H1 (cell line): ENCODE data around the gene PPP2R2D. TPM values are rescaled to one million over a fixed set of nuclear protein-coding genes. Genes with fewer than 3 reads are reported as not detected.

Experiments used
- CTCF ChIA-PET: fragments of 300-600 bp; sonication (Branson Sonifier 250); formaldehyde crosslinking; loops from one replicate; lab custom pipeline; 2021; ENCODE audit not compliant: partially characterized antibody; lab: Charles Lee
- POLR2A ChIA-PET: fragments of 300-600 bp; sonication (Branson Sonifier 250); formaldehyde crosslinking; loops from one replicate; lab custom pipeline; 2021; ENCODE audit warnings: inconsistent platforms; ENCODE audit not compliant: partially characterized antibody; lab: Charles Lee
- DNase-seq, 2 experiments: peaks; one replicate each; pipeline versions ENCODE4 v3.0.0 to v3.0.0-alpha.2; 2010 to 2022; ENCODE audit warnings: low spot score in 2 of 2, low read depth in 1 of 2, mixed read lengths in 1 of 2
- FAIRE-seq: peaks from 2 replicates; lab custom pipeline; 2011; peaks lifted over from hg19 to GRCh38; lab: Jason Lieb, UNC
- H2AFZ ChIP-seq: 2 replicates; pipeline ENCODE4 v1.8.1; 2012; ENCODE audit warnings: low read length, inconsistent platforms
- H2AK5ac ChIP-seq: 2 replicates; pipeline ENCODE4 v1.6.1; 2013; ENCODE audit warnings: low read depth, low read length
- H2BK120ac ChIP-seq: replicated peaks from 2 replicates; pipeline ENCODE3; 2013; ENCODE audit warnings: low read depth, low read length, inconsistent platforms
- H2BK12ac ChIP-seq: 2 replicates; pipeline ENCODE4 v1.6.1; 2013; ENCODE audit warnings: low read depth, low read length
- H2BK15ac ChIP-seq: 2 replicates; pipeline ENCODE4 v1.6.1; 2013; ENCODE audit warnings: low read length
- H2BK20ac ChIP-seq: 2 replicates; pipeline ENCODE4 v1.6.1; 2013; ENCODE audit warnings: low read length
- H2BK5ac ChIP-seq: 2 replicates; pipeline ENCODE4 v1.6.1; 2013; ENCODE audit warnings: low read depth, low read length
- H3K14ac ChIP-seq: 2 replicates; pipeline ENCODE4 v1.6.1; 2013; ENCODE audit warnings: inconsistent platforms; ENCODE audit not compliant: insufficient read length
- H3K18ac ChIP-seq: 2 replicates; pipeline ENCODE4 v1.6.1; 2013; ENCODE audit warnings: low read length; ENCODE audit errors: extremely low read depth
- H3K23ac ChIP-seq: 2 replicates; pipeline ENCODE4 v1.6.1; 2013; ENCODE audit warnings: inconsistent platforms; ENCODE audit not compliant: insufficient read length
- H3K23me2 ChIP-seq: 2 replicates; pipeline ENCODE4 v1.6.1; 2013; ENCODE audit warnings: low read depth, low read length
- H3K27ac ChIP-seq: 2 replicates; pipeline ENCODE4 v1.6.1; 2011; ENCODE audit warnings: low read depth, low read length, inconsistent platforms
- H3K27me3 ChIP-seq, 4 experiments: replicated peaks in 1 of 4; 1 replicate in 1 of 4; 2 replicates in 3 of 4; pipeline versions ENCODE4 v1.6.1 to v1.8.1; 2011 to 2013; ENCODE audit warnings: low read length in 3 of 4, mild to moderate bottlenecking in 3 of 4, inconsistent platforms in 2 of 4, mixed read lengths in 2 of 4, moderate library complexity in 1 of 4; ENCODE audit not compliant: control insufficient read depth in 3 of 4, insufficient read depth in 3 of 4; ENCODE audit errors: extremely low read depth in 1 of 4
- H3K36me3 ChIP-seq, 4 experiments: 2 replicates each; pipeline versions ENCODE4 v1.6.1 to v1.8.1; 2011 to 2013; ENCODE audit warnings: mild to moderate bottlenecking in 4 of 4, low read length in 3 of 4, moderate library complexity in 2 of 4, control low read depth in 1 of 4, inconsistent platforms in 1 of 4; ENCODE audit not compliant: insufficient read depth in 4 of 4, control insufficient read depth in 2 of 4
- H3K4ac ChIP-seq: replicated peaks from 2 replicates; pipeline ENCODE3; 2013; ENCODE audit warnings: low read length, low read depth, mixed read lengths, inconsistent platforms; ENCODE audit not compliant: insufficient read length
- H3K4me1 ChIP-seq, 4 experiments: replicated peaks in 1 of 4; 1 replicate in 1 of 4; 2 replicates in 3 of 4; pipeline versions ENCODE4 v1.6.1 to v1.8.1; 2011 to 2013; ENCODE audit warnings: low read length in 3 of 4, inconsistent platforms in 2 of 4, mixed read lengths in 1 of 4; ENCODE audit not compliant: insufficient read depth in 4 of 4, control insufficient read depth in 3 of 4
- H3K4me2 ChIP-seq, 2 experiments: 2 replicates each; pipeline versions ENCODE4 v1.6.1 to v1.8.1; 2011 to 2013; ENCODE audit warnings: low read depth in 2 of 2, low read length in 2 of 2, control low read depth in 1 of 2, inconsistent platforms in 1 of 2, mild to moderate bottlenecking in 1 of 2; ENCODE audit not compliant: insufficient read depth in 1 of 2
- H3K4me3 ChIP-seq, 4 experiments: fragments of 200-600, 300-600 bp in 1 of 4; sonication (generic), shearing (Covaris generic), sonication (Bioruptor Twin) in 1 of 4; 2 replicates each; pipeline versions ENCODE4 v1.5.1 to v1.8.1; 2011 to 2016; ENCODE audit warnings: low read length in 4 of 4, low read depth in 3 of 4, control low read depth in 2 of 4, inconsistent platforms in 2 of 4, mild to moderate bottlenecking in 2 of 4, mixed read lengths in 1 of 4, moderate library complexity in 1 of 4; ENCODE audit not compliant: insufficient read depth in 2 of 4; ENCODE audit errors: extremely low read depth in 1 of 4
- H3K56ac ChIP-seq: replicated peaks from 2 replicates; pipeline ENCODE3; 2013; ENCODE audit warnings: low read depth, mild to moderate bottlenecking, mixed read lengths, low read length, inconsistent platforms; ENCODE audit not compliant: insufficient read length
- H3K79me1 ChIP-seq: 2 replicates; pipeline ENCODE4 v1.6.1; 2013; ENCODE audit warnings: low read depth, low read length, control low read depth
- H3K79me2 ChIP-seq, 2 experiments: 2 replicates each; pipeline versions ENCODE4 v1.6.1 to v1.8.1; 2012 to 2013; ENCODE audit warnings: low read length in 2 of 2, mild to moderate bottlenecking in 2 of 2, inconsistent platforms in 1 of 2; ENCODE audit not compliant: insufficient read depth in 2 of 2, control insufficient read depth in 1 of 2
- H3K9ac ChIP-seq, 4 experiments: replicated peaks in 1 of 4; 1 replicate in 1 of 4; 2 replicates in 3 of 4; pipeline versions ENCODE4 v1.6.1 to v1.8.1; 2011 to 2013; ENCODE audit warnings: low read depth in 3 of 4, low read length in 3 of 4, control low read depth in 2 of 4, mild to moderate bottlenecking in 2 of 4, moderate library complexity in 2 of 4, inconsistent platforms in 1 of 4; ENCODE audit errors: extremely low read depth in 1 of 4
- H3K9me3 ChIP-seq, 2 experiments: 2 replicates each; pipeline versions ENCODE4 v1.6.1 to v1.8.1; 2012 to 2013; ENCODE audit warnings: mild to moderate bottlenecking in 2 of 2, moderate library complexity in 2 of 2, control low read depth in 1 of 2, inconsistent platforms in 1 of 2, low read depth in 1 of 2, low read length in 1 of 2, mixed read lengths in 1 of 2; ENCODE audit not compliant: insufficient read depth in 2 of 2
- H4K20me1 ChIP-seq, 2 experiments: replicated peaks in 1 of 2; 2 replicates each; pipeline versions ENCODE3 to v1.8.1; 2011 to 2013; ENCODE audit warnings: inconsistent platforms in 2 of 2, low read length in 2 of 2, mild to moderate bottlenecking in 1 of 2; ENCODE audit not compliant: insufficient read depth in 2 of 2, control insufficient read depth in 1 of 2
- H4K5ac ChIP-seq: 2 replicates; pipeline ENCODE4 v1.6.1; 2013; ENCODE audit warnings: low read length, low read depth, mixed read lengths, inconsistent platforms; ENCODE audit not compliant: insufficient read length
- H4K8ac ChIP-seq: 2 replicates; pipeline ENCODE4 v1.8.0; 2013; ENCODE audit warnings: mild to moderate bottlenecking, moderate library complexity, low read length, inconsistent platforms; ENCODE audit not compliant: insufficient read depth; ENCODE audit errors: extremely low read depth
- H4K91ac ChIP-seq: replicated peaks from 2 replicates; pipeline ENCODE3; 2013; ENCODE audit warnings: low read length, mixed read lengths, inconsistent platforms; ENCODE audit not compliant: insufficient read length
- ASH2L ChIP-seq: fragments of 200-600, 300-600 bp; sonication (generic); IDR thresholded peaks from one replicate; pipeline ENCODE4 v1.7.1; 2017; ENCODE audit warnings: low read length
- ATF3 ChIP-seq: IDR thresholded peaks from 2 replicates; pipeline ENCODE4 v1.6.1; 2011; ENCODE audit warnings: low read depth, mild to moderate bottlenecking, low read length; ENCODE audit not compliant: insufficient read depth
- CBX5 ChIP-seq: fragments of 300-800, 300-1000 bp; sonication (generic); IDR thresholded peaks from 2 replicates; pipeline ENCODE4 v1.7.1; 2016; ENCODE audit warnings: antibody characterized with exemption, low read length, low read depth
- GABPA ChIP-seq: IDR thresholded peaks from 2 replicates; pipeline ENCODE4 v1.6.1; 2011; ENCODE audit warnings: mild to moderate bottlenecking, low read length, moderate library complexity, borderline replicate concordance; ENCODE audit not compliant: insufficient read depth
- GTF2F1 ChIP-seq: IDR thresholded peaks from 2 replicates; pipeline ENCODE4 v1.6.1; 2012; ENCODE audit warnings: low read depth, low read length, improper control_type of control experiment, borderline replicate concordance
- MAX ChIP-seq: IDR thresholded peaks from 2 replicates; pipeline ENCODE4 v1.6.1; 2012; ENCODE audit warnings: inconsistent platforms
- POLR2A ChIP-seq, 2 experiments: IDR thresholded peaks; 1 replicate in 1 of 2; 2 replicates in 1 of 2; pipeline ENCODE4 v1.6.1; 2011; ENCODE audit warnings: low read depth in 2 of 2, low read length in 2 of 2, mild to moderate bottlenecking in 2 of 2; ENCODE audit errors: control extremely low read depth in 1 of 2
- RAD21 ChIP-seq, 2 experiments: IDR thresholded peaks in 1 of 2; conservative IDR thresholded peaks in 1 of 2; 2 replicates each; pipeline ENCODE4 v1.6.1; 2011; ENCODE audit warnings: low read depth in 2 of 2, low read length in 2 of 2, improper control_type of control experiment in 1 of 2, inconsistent platforms in 1 of 2, mild to moderate bottlenecking in 1 of 2, moderate library complexity in 1 of 2
- RFX5 ChIP-seq: IDR thresholded peaks from 2 replicates; pipeline ENCODE4 v1.6.1; 2011; ENCODE audit warnings: low read depth, low read length, improper control_type of control experiment, borderline replicate concordance
- SAP30 ChIP-seq: fragments of 300-600 bp; sonication (generic); IDR thresholded peaks from 2 replicates; pipeline ENCODE4 v1.7.1; 2012; ENCODE audit warnings: low read length, moderate library complexity, mild to moderate bottlenecking, inconsistent platforms; ENCODE audit not compliant: insufficient read depth, insufficient replicate concordance
- SIX5 ChIP-seq: IDR thresholded peaks from 2 replicates; pipeline ENCODE4 v1.6.1; 2011; ENCODE audit warnings: mild to moderate bottlenecking, low read depth, low read length
- SP2 ChIP-seq: IDR thresholded peaks from 2 replicates; pipeline ENCODE4 v1.6.1; 2012; ENCODE audit warnings: mild to moderate bottlenecking, low read length, inconsistent platforms
- SP4 ChIP-seq: IDR thresholded peaks from 2 replicates; pipeline ENCODE4 v1.6.1; 2012; ENCODE audit warnings: low read length, inconsistent platforms
- SUZ12 ChIP-seq: fragments of 200-600 bp; sonication (generic); IDR thresholded peaks from 2 replicates; pipeline ENCODE4 v1.6.1; 2012; ENCODE audit warnings: mild to moderate bottlenecking, inconsistent platforms, low read length, moderate library complexity, mixed read lengths
- WGBS, 2 experiments: shearing (Covaris generic) in 1 of 2; methylation state at CpG; one replicate each; pipeline versions ENCODE4 v1.1.6 to v1.1.7; 2013 to 2015; ENCODE audit warnings: low lambda C conversion rate in 2 of 2, mixed read lengths in 2 of 2, inconsistent platforms in 1 of 2, low coverage in 1 of 2, missing lambda C conversion rate in 1 of 2; ENCODE audit not compliant: insufficient replicate concordance in 2 of 2, insufficient coverage in 1 of 2, insufficient read length in 1 of 2; ENCODE audit errors: extremely low coverage in 1 of 2, missing lambda C conversion rate in 1 of 2; 5-methylcytosine and 5-hydroxymethylcytosine counted together
- polyA plus RNA-seq, 7 experiments: library from polyadenylated mRNA; depleted of rRNA in 3 of 7; stranded (reverse) in 5 of 7; unstranded in 2 of 7; fragments of >200 nt in 5 of 7; fragments of 200-250 nt in 2 of 7; gene quantifications; 1 replicate in 5 of 7; 2 replicates in 1 of 7; 4 replicates in 1 of 7; pipeline versions ENCODE4 v1.2.1 to v1.2.3, GENCODE V29; 2011 to 2013; ENCODE audit warnings: missing spikeins in 2 of 7, mixed read lengths in 2 of 7
- total RNA-seq: library from RNA; stranded (reverse); fragmentation: NEBNext Ultra II Directional; extraction: Animal tissue kit (Norgen Biotek cat#: 25700); gene quantifications from 2 replicates; pipeline ENCODE4 v1.2.1, GENCODE V29; 2021

Gene PPP2R2D
- total and polyA plus RNA-seq, 2 of the 8 experiments (the other 6 are each of a cell fraction or from before 2014, with no cell fraction given) = 25.4 to 32.8 TPM

GRCh38 chr10:131937836-131938235 lies 37.0 kb downstream of the PPP2R2D start:
- no peak overlapping the region for H3K14ac ChIP-seq
- ChIA-PET POLR2A (interaction anchor here (1.3 kb wide), 1 partner anchor 9 kb away, joined by 3 read pairs; no protein-coding TSS in a partner anchor), CTCF (interaction anchor here (1.3 to 2.3 kb wide), 3 partner anchors 10 to 85 kb away, joined by 5 to 7 read pairs (median 5); no protein-coding TSS in a partner anchor)
- H3K4ac ChIP-seq = no peak overlapping the region
- H2BK120ac ChIP-seq = no peak overlapping the region
- DNase-seq (no peak), FAIRE-seq (no peak)
- H3K4me1 ChIP-seq = no peaks in the 10 kb centered on the region
- peaks cover 3 to 22% (median 19%) of the 10 kb centered on the region in 4 experiments; a peak in 7 of 8 replicates for H3K36me3 ChIP-seq
- no peak overlapping the region for H4K91ac ChIP-seq
- no peak overlapping the region for H2AK5ac ChIP-seq
- no peak overlapping the region for H3K27ac ChIP-seq
- H3K9ac ChIP-seq = no peak overlapping the region
- H3K79me2 ChIP-seq = peaks cover 0 to 34% of the 10 kb centered on the region in 2 experiments; a peak in 2 of 4 replicates
- no peak overlapping the region for H2BK15ac ChIP-seq
- peaks cover 4 to 7% of the 10 kb centered on the region in 2 experiments for H4K20me1 ChIP-seq
- H3K4me2 ChIP-seq = no peak overlapping the region
- no peak overlapping the region for H4K8ac ChIP-seq
- H3K18ac ChIP-seq = no peak overlapping the region
- H2BK5ac ChIP-seq = no peak overlapping the region
- no peak overlapping the region for H3K4me3 ChIP-seq
- H2BK20ac ChIP-seq = no peak overlapping the region
- 96% methylated on average over 20 of the region's 20 CpGs; no CpG with 5 or more reads in 1 of the 2 experiments for WGBS, 2 experiments
- no peak overlapping the region for H3K23ac ChIP-seq
- no peaks in the 10 kb centered on the region for H3K27me3 ChIP-seq
- H2BK12ac ChIP-seq = no peak overlapping the region
- no peak overlapping the region for H2AFZ ChIP-seq
- H3K56ac ChIP-seq = no peak overlapping the region
- H3K9me3 ChIP-seq = no peaks in the 10 kb centered on the region
- H3K23me2 ChIP-seq = no peaks in the 10 kb centered on the region
- no peak overlapping the region for H4K5ac ChIP-seq
- peaks cover 16% of the 10 kb centered on the region for H3K79me1 ChIP-seq
- no peak for TF ChIP-seq MAX
- TF ChIP-seq RAD21 (IDR thresholded peaks at IDR 0.05 in 1 of 2, conservative IDR thresholded peaks at IDR 0.05 in 1 of 2; ENCODE audit: low read depth in 2 of 2, low read length in 2 of 2) = no peak
- no peak for TF ChIP-seq ATF3
- TF ChIP-seq SUZ12 = no peak
- no peak for TF ChIP-seq GABPA
- no peak for TF ChIP-seq ASH2L
- no peak for TF ChIP-seq SP4
- no peak for TF ChIP-seq SIX5
- TF ChIP-seq SAP30 = no peak
- no peak for TF ChIP-seq POLR2A (IDR thresholded peaks at IDR 0.05; ENCODE audit: control extremely low read depth in 1 of 2, low read depth in 2 of 2, low read length in 2 of 2)
- TF ChIP-seq SP2 = no peak
- TF ChIP-seq CBX5 = no peak
- TF ChIP-seq RFX5 = no peak
- TF ChIP-seq GTF2F1 = no peak
